ENCODE data around the gene DMRT1. TPM values are rescaled to one million over a fixed set of nuclear protein-coding genes. Genes with fewer than 3 reads are reported as not detected.

DMRT1 gene
- total RNA-seq, 4 donors from 2014 or later: not detected

GRCh38 chr9:893115-893514 is 51.6 kb downstream of the DMRT1 start:
- intact Hi-C loops (cut with DNase I; ENCODE audit: low total_unique reads): no loop called here
- no peaks in the 10 kb centered on the region for H3K4me1 ChIP-seq
- no peak for DNase-seq
- H3K36me3 ChIP-seq: no peaks in the 10 kb centered on the region
- H3K27me3 ChIP-seq: no peaks in the 10 kb centered on the region
- no peak overlapping the region for H3K27ac ChIP-seq
- H3K4me3 ChIP-seq: no peak overlapping the region
- H3K9me3 ChIP-seq: no peaks in the 10 kb centered on the region
- TF ChIP-seq, protein P1, sequence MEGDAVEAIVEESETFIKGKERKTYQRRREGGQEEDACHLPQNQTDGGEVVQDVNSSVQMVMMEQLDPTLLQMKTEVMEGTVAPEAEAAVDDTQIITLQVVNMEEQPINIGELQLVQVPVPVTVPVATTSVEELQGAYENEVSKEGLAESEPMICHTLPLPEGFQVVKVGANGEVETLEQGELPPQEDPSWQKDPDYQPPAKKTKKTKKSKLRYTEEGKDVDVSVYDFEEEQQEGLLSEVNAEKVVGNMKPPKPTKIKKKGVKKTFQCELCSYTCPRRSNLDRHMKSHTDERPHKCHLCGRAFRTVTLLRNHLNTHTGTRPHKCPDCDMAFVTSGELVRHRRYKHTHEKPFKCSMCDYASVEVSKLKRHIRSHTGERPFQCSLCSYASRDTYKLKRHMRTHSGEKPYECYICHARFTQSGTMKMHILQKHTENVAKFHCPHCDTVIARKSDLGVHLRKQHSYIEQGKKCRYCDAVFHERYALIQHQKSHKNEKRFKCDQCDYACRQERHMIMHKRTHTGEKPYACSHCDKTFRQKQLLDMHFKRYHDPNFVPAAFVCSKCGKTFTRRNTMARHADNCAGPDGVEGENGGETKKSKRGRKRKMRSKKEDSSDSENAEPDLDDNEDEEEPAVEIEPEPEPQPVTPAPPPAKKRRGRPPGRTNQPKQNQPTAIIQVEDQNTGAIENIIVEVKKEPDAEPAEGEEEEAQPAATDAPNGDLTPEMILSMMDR (IDR thresholded peaks at IDR 0.05): no peak
- no peak for TF ChIP-seq POLR2A (IDR thresholded peaks at IDR 0.05)

GRCh38 chr9:893843-894420 is 52.4 kb downstream of the DMRT1 start:
- H3K27ac ChIP-seq: no peak overlapping the region
- no peaks in the 10 kb centered on the region for H3K27me3 ChIP-seq
- no peak overlapping the region for H3K4me3 ChIP-seq
- DNase-seq: peak; percentile 16 to 18
- TF ChIP-seq POLR2A (IDR thresholded peaks at IDR 0.05): no peak
- TF ChIP-seq, protein P1 (IDR thresholded peaks at IDR 0.05): peak; percentile 48 to 55 (median 52)
- H3K4me1 ChIP-seq: no peaks in the 10 kb centered on the region
- H3K36me3 ChIP-seq: no peaks in the 10 kb centered on the region
- intact Hi-C loops (cut with DNase I; ENCODE audit: low total_unique reads): no loop called here
- H3K9me3 ChIP-seq: no peaks in the 10 kb centered on the region

DNA sequence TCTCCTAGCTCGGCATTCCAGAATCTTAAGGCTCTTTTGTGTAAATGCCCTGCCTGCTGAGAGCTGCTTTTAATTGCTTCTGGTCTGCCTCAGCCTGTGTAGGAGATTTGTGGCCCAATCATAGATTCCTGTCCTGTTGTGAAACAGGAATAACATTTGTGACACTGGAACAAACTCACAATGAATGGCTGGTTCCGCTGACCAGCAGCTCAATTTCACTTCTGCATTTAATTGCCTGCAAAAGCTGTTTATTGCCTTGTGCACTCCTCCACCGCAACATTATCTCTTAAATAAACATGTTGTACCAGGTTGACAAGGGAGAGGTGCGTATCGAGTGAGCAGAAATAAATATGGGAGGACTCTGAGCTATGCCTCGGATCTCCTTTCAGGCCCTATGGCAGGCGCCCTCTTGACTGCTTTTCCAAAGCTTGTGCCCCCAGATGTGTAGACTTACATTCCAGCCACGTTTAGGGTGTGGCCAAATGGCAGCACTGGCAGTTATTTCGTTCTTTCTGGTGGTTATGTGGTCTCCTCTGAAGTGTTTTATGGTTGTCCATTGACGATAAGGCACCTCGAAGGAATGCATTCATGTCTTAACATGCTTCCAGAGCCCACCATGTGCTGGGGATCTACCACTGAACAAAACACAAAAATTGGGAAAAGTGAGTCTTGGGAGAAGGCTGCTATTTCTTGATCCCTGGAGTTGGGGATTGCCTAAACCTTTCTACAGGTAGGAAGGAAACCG is 58.1 kb downstream of the DMRT1 start:
- H3K27me3 ChIP-seq: no peaks in the 10 kb centered on the region
- no peak for TF ChIP-seq POLR2A (IDR thresholded peaks at IDR 0.05)
- DNase-seq: no peak
- H3K9me3 ChIP-seq: no peaks in the 10 kb centered on the region
- no peak overlapping the region for H3K27ac ChIP-seq
- no peaks in the 10 kb centered on the region for H3K36me3 ChIP-seq
- H3K4me1 ChIP-seq: no peaks in the 10 kb centered on the region
- intact Hi-C loops (cut with DNase I; ENCODE audit: low total_unique reads): no loop called here
- no peak overlapping the region for H3K4me3 ChIP-seq

GRCh38 chr9:903886-904285 is 62.4 kb downstream of the DMRT1 start:
- TF ChIP-seq, protein P1 (IDR thresholded peaks at IDR 0.05): no peak
- TF ChIP-seq POLR2A (IDR thresholded peaks at IDR 0.05): no peak
- Histone ChIP-seq H3K4me1 (no peaks in the 10 kb centered on the region), H3K4me3 (no peak overlapping the region), H3K27me3 (peaks cover 0 to 3% of the 10 kb centered on the region in 2 donors), H3K27ac (no peak overlapping the region), H3K9me3 (no peaks in the 10 kb centered on the region), H3K36me3 (no peaks in the 10 kb centered on the region)
- DNase-seq: no peak
- intact Hi-C loops (cut with DNase I; ENCODE audit: low total_unique reads): no loop called here

DNA sequence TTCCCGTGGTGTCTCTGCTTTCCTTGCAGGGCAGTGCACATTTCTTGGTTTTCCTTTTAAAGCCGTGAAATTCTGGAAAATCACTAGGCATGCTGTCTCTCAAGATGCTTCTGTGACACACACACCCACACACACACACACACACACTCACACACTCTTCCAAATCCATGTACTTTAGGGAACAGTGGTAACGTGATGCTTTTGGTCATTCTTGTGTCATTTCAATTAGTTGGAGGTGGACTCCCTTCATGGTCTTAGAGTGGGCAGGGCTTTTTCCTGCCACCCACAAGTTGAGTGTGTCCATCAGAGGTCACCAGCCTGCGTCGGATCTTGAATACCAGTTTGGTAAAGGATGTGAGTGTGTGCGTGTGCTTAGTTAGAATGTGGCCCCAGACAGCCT is 64.4 kb downstream of the DMRT1 start:
- intact Hi-C loops (cut with DNase I; ENCODE audit: low total_unique reads): no loop called here
- Histone ChIP-seq H3K9me3 (no peaks in the 10 kb centered on the region), H3K4me3 (no peak overlapping the region), H3K36me3 (no peaks in the 10 kb centered on the region), H3K27ac (no peak overlapping the region), H3K27me3 (peaks cover 0 to 3% of the 10 kb centered on the region in 2 donors), H3K4me1 (no peaks in the 10 kb centered on the region)
- DNase-seq: no peak
- TF ChIP-seq POLR2A (IDR thresholded peaks at IDR 0.05): no peak
- TF ChIP-seq, protein P1 (IDR thresholded peaks at IDR 0.05): no peak

All from uterus (tissue), 4 donors.